Measurements from ENCODE around the gene CCDC97.

The CCDC97 gene

DNA sequence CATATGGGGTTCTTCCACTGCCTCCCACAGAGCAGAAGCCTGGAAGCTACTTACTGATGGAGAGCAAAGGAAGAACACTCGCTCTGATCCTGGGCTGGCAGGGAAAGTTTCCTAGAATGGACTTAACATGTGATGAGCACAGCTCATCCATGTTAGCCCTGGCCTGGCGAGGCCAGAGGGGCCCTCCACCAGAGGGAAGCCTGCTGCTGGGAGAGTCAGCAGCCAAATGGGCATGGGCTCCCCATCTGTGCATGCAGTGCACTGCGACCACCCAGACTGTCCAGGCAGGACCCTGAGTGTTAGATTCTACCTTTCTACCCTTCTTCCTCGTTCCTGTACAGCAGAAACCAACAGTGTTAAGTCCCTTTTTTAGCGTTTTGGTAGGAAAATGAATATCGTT lies 36.9 kb upstream of the CCDC97 start:
- H3K4me2 ChIP-seq (ENCODE audit: low read length) = no peak overlapping the region
- peaks cover 98% of the 10 kb centered on the region for H3K36me3 ChIP-seq (ENCODE audit: control insufficient read depth, low read length)
- no peak overlapping the region for H3K27ac ChIP-seq (ENCODE audit: low read depth, low read length)
- no peaks in the 10 kb centered on the region for H3F3A ChIP-seq (ENCODE audit: control insufficient read depth, insufficient read depth)
- H3K27me3 ChIP-seq (ENCODE audit: control insufficient read depth, low read length) = no peaks in the 10 kb centered on the region
- H3K4me3 ChIP-seq (ENCODE audit: low read length) = no peak overlapping the region
- no peaks in the 10 kb centered on the region for H3K9me2 ChIP-seq (replicated peaks; ENCODE audit: control insufficient read depth, low read length)
- no peaks in the 10 kb centered on the region for H3K9me3 ChIP-seq (ENCODE audit: control insufficient read depth, insufficient read depth, low read length)
- no peaks in the 10 kb centered on the region for H3K4me1 ChIP-seq (ENCODE audit: control insufficient read depth, low read length)
- H4K20me1 ChIP-seq (ENCODE audit: control insufficient read depth, insufficient read depth, low read depth, low read length) = peaks cover 4% of the 10 kb centered on the region; the same call in 1 of the 2 replicates
- H3K79me2 ChIP-seq (ENCODE audit: control insufficient read depth, low read length) = peaks cover 47% of the 10 kb centered on the region
- TF ChIP-seq, protein P1, sequence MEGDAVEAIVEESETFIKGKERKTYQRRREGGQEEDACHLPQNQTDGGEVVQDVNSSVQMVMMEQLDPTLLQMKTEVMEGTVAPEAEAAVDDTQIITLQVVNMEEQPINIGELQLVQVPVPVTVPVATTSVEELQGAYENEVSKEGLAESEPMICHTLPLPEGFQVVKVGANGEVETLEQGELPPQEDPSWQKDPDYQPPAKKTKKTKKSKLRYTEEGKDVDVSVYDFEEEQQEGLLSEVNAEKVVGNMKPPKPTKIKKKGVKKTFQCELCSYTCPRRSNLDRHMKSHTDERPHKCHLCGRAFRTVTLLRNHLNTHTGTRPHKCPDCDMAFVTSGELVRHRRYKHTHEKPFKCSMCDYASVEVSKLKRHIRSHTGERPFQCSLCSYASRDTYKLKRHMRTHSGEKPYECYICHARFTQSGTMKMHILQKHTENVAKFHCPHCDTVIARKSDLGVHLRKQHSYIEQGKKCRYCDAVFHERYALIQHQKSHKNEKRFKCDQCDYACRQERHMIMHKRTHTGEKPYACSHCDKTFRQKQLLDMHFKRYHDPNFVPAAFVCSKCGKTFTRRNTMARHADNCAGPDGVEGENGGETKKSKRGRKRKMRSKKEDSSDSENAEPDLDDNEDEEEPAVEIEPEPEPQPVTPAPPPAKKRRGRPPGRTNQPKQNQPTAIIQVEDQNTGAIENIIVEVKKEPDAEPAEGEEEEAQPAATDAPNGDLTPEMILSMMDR (IDR thresholded peaks at IDR 0.05; ENCODE audit: low read depth, low read length, poor library complexity, severe bottlenecking) = no peak
- no peak for TF ChIP-seq EZH2phosphoT487 (IDR thresholded peaks at IDR 0.05; ENCODE audit: borderline replicate concordance, low read length)

DNA sequence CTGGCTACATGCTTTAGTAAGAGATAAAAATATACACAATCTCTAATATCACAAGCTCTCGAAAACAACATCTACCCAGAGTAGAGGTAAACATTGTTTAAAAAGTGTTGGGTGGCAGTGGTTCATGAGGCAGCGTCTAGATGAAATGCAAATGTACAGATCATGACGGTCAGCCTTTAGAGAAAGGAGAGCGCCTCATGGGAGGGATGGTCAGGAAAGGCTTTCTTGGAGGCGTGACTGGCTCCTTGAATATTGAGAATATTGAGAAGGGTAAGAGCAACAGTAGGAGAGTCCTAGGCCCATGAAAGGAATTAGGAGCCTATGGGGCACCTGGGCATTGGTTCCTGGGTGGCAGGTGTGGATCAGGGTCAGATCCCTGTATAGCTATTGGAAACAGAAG lies 35.2 kb upstream of the CCDC97 start:
- peaks cover 35% of the 10 kb centered on the region for H3K79me2 ChIP-seq (ENCODE audit: control insufficient read depth, low read length)
- no peaks in the 10 kb centered on the region for H3K27me3 ChIP-seq (ENCODE audit: control insufficient read depth, low read length)
- H3K4me2 ChIP-seq (ENCODE audit: low read length) = no peak overlapping the region
- no peaks in the 10 kb centered on the region for H3K9me3 ChIP-seq (ENCODE audit: control insufficient read depth, insufficient read depth, low read length)
- no peaks in the 10 kb centered on the region for H3K4me1 ChIP-seq (ENCODE audit: control insufficient read depth, low read length)
- peaks cover 4% of the 10 kb centered on the region; the same call in 1 of the 2 replicates for H4K20me1 ChIP-seq (ENCODE audit: control insufficient read depth, insufficient read depth, low read depth, low read length)
- H3K9me2 ChIP-seq (replicated peaks; ENCODE audit: control insufficient read depth, low read length) = no peaks in the 10 kb centered on the region
- peaks cover 97% of the 10 kb centered on the region for H3K36me3 ChIP-seq (ENCODE audit: control insufficient read depth, low read length)
- no peaks in the 10 kb centered on the region for H3F3A ChIP-seq (ENCODE audit: control insufficient read depth, insufficient read depth)
- no peak for TF ChIP-seq EZH2phosphoT487 (IDR thresholded peaks at IDR 0.05; ENCODE audit: borderline replicate concordance, low read length)
- TF ChIP-seq, protein P1 (IDR thresholded peaks at IDR 0.05; ENCODE audit: low read depth, low read length, poor library complexity, severe bottlenecking) = no peak
- H3K4me3 ChIP-seq (ENCODE audit: low read length) = no peak overlapping the region
- no peak overlapping the region for H3K27ac ChIP-seq (ENCODE audit: low read depth, low read length)

DNA sequence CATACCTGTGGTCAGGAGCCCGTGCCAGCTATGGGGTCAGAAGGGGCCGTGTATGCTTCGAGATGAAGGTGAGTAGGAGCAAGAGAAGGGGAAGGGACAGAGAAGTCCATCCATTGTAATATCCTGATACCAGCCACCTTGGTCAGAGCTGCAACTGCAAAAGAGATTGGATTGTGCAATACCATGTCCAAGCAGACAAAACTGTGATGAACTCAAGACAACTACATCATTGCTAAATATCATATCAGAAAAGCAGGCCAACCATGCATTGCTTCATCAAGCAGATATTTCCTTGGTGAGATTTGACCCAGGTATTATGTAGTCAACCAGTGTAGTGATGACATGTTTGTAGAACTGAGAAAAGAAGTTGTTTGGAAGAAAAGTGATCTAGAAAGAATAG lies 33.7 kb upstream of the CCDC97 start:
- H3K4me2 ChIP-seq (ENCODE audit: low read length) = no peak overlapping the region
- H3K79me2 ChIP-seq (ENCODE audit: control insufficient read depth, low read length) = peaks cover 29% of the 10 kb centered on the region
- H3F3A ChIP-seq (ENCODE audit: control insufficient read depth, insufficient read depth) = no peaks in the 10 kb centered on the region
- no peaks in the 10 kb centered on the region for H3K9me3 ChIP-seq (ENCODE audit: control insufficient read depth, insufficient read depth, low read length)
- no peak overlapping the region for H3K27ac ChIP-seq (ENCODE audit: low read depth, low read length)
- H3K27me3 ChIP-seq (ENCODE audit: control insufficient read depth, low read length) = no peaks in the 10 kb centered on the region
- peaks cover 99% of the 10 kb centered on the region for H3K36me3 ChIP-seq (ENCODE audit: control insufficient read depth, low read length)
- H3K4me3 ChIP-seq (ENCODE audit: low read length) = no peak overlapping the region
- no peaks in the 10 kb centered on the region for H3K4me1 ChIP-seq (ENCODE audit: control insufficient read depth, low read length)
- H3K9me2 ChIP-seq (replicated peaks; ENCODE audit: control insufficient read depth, low read length) = no peaks in the 10 kb centered on the region
- TF ChIP-seq, protein P1 (IDR thresholded peaks at IDR 0.05; ENCODE audit: low read depth, low read length, poor library complexity, severe bottlenecking) = no peak
- no peak for TF ChIP-seq EZH2phosphoT487 (IDR thresholded peaks at IDR 0.05; ENCODE audit: borderline replicate concordance, low read length)
- H4K20me1 ChIP-seq (ENCODE audit: control insufficient read depth, insufficient read depth, low read depth, low read length) = peaks cover 4% of the 10 kb centered on the region; the same call in 1 of the 2 replicates

Data from DOHH2 (cell line).